OCI-LY7 (cell line): ENCODE measurements around the gene SUOX.

Source experiments
- EZH2phosphoT487 ChIP-seq: fragments of 200-600 bp; sonication (generic); IDR thresholded peaks from 2 replicates; pipeline ENCODE4 v1.6.1; 2018; ENCODE audit warnings: low read depth, borderline replicate concordance, mild to moderate bottlenecking, mixed run types, antibody characterized with exemption, low read length, moderate library complexity, mixed read lengths
- TF ChIP-seq, protein P1 (sequence below): fragments of 200-600 bp; sonication (generic); conservative IDR thresholded peaks from 2 replicates; pipeline ENCODE4 v1.5.1; 2014; ENCODE audit warnings: mild to moderate bottlenecking, antibody characterized with exemption, low read length, moderate library complexity, mixed read lengths

GRCh38 chr12:55955800-55956508 is 41.1 kb upstream of the SUOX start:
- TF ChIP-seq, protein P1, sequence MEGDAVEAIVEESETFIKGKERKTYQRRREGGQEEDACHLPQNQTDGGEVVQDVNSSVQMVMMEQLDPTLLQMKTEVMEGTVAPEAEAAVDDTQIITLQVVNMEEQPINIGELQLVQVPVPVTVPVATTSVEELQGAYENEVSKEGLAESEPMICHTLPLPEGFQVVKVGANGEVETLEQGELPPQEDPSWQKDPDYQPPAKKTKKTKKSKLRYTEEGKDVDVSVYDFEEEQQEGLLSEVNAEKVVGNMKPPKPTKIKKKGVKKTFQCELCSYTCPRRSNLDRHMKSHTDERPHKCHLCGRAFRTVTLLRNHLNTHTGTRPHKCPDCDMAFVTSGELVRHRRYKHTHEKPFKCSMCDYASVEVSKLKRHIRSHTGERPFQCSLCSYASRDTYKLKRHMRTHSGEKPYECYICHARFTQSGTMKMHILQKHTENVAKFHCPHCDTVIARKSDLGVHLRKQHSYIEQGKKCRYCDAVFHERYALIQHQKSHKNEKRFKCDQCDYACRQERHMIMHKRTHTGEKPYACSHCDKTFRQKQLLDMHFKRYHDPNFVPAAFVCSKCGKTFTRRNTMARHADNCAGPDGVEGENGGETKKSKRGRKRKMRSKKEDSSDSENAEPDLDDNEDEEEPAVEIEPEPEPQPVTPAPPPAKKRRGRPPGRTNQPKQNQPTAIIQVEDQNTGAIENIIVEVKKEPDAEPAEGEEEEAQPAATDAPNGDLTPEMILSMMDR, result peak; percentile 70
- no peak for TF ChIP-seq EZH2phosphoT487
